ENCODE results near the gene ZNF652.
"Not testable (repeated sequence)": the region's sequence is repeated elsewhere in the genome, so short reads cannot be mapped to it uniquely, and the experiment has no call there.

Gene ZNF652

GRCh38 chr17:49361902-49362722 is at the start of gene ZNF652:
Gene ZNF652, minus strand, starts transcription at chr17:49362250. Its CDS starts 44,525 bp downstream, at chr17:49317725.
- in situ Hi-C loops (cut with MboI; ENCODE audit: low sequenced_read_pairs), result no loop called here

GRCh38 chr17:49409066-49409465 is 47.0 kb upstream of the ZNF652 start:
- in situ Hi-C loops (cut with MboI; ENCODE audit: low sequenced_read_pairs), result loop anchor here (25.0 kb wide), 1 partner anchor 278 kb away; the partner anchor contains the start of gene SPOP

- in situ Hi-C loops (cut with MboI; ENCODE audit: low sequenced_read_pairs), result loop anchor here (25.0 kb wide), 1 partner anchor 279 kb away; the partner anchor contains the start of gene SPOP
Measured at GRCh38 chr17:49407981-49408501, 46.0 kb upstream of the ZNF652 start.

GRCh38 chr17:49407086-49407485 is 45.0 kb upstream of the ZNF652 start:
- in situ Hi-C loops (cut with MboI; ENCODE audit: low sequenced_read_pairs), result loop anchor here (25.0 kb wide), 1 partner anchor 280 kb away; the partner anchor contains the start of gene SPOP

- in situ Hi-C loops (cut with MboI; ENCODE audit: low sequenced_read_pairs), result loop anchor here (25.0 kb wide), 1 partner anchor 281 kb away; the partner anchor contains the start of gene SPOP
Measured at GRCh38 chr17:49406421-49407061, 44.5 kb upstream of the ZNF652 start.

GRCh38 chr17:49404906-49405305 is 42.9 kb upstream of the ZNF652 start:
- in situ Hi-C loops (cut with MboI; ENCODE audit: low sequenced_read_pairs), result loop anchor here (25.0 kb wide), 1 partner anchor 282 kb away; the partner anchor contains the start of gene SPOP

GRCh38 chr17:49404361-49404760 is 42.3 kb upstream of the ZNF652 start:
- in situ Hi-C loops (cut with MboI; ENCODE audit: low sequenced_read_pairs), result loop anchor here (25.0 kb wide), 1 partner anchor 283 kb away; the partner anchor contains the start of gene SPOP

GRCh38 chr17:49403514-49404289 is 41.7 kb upstream of the ZNF652 start:
- in situ Hi-C loops (cut with MboI; ENCODE audit: low sequenced_read_pairs), result loop anchor here (25.0 kb wide), 1 partner anchor 284 kb away; the partner anchor contains the start of gene SPOP

- in situ Hi-C loops (cut with MboI; ENCODE audit: low sequenced_read_pairs), result loop anchor here (25.0 kb wide), 1 partner anchor 285 kb away; the partner anchor contains the start of gene SPOP
Measured at GRCh38 chr17:49402706-49403105, 40.7 kb upstream of the ZNF652 start.

GRCh38 chr17:49401971-49402611 is 40.0 kb upstream of the ZNF652 start:
- in situ Hi-C loops (cut with MboI; ENCODE audit: low sequenced_read_pairs), result loop anchor here (25.0 kb wide), 1 partner anchor 285 kb away; the partner anchor contains the start of gene SPOP

GRCh38 chr17:49399995-49400394 is 37.9 kb upstream of the ZNF652 start:
- in situ Hi-C loops (cut with MboI; ENCODE audit: low sequenced_read_pairs), result loop anchor here (25.0 kb wide), 1 partner anchor 287 kb away; the partner anchor contains the start of gene SPOP

GRCh38 chr17:49397586-49397985 is 35.5 kb upstream of the ZNF652 start:
- in situ Hi-C loops (cut with MboI; ENCODE audit: low sequenced_read_pairs), result no loop called here

- in situ Hi-C loops (cut with MboI; ENCODE audit: low sequenced_read_pairs), result no loop called here
Measured at GRCh38 chr17:49393491-49394255, 31.6 kb upstream of the ZNF652 start.

- in situ Hi-C loops (cut with MboI; ENCODE audit: low sequenced_read_pairs), result no loop called here
Measured at GRCh38 chr17:49390548-49391324, 28.7 kb upstream of the ZNF652 start.

GRCh38 chr17:49389514-49390347 is 27.7 kb upstream of the ZNF652 start:
- in situ Hi-C loops (cut with MboI; ENCODE audit: low sequenced_read_pairs), result not testable (repeated sequence)

GRCh38 chr17:49388692-49389513 is 26.9 kb upstream of the ZNF652 start:
- in situ Hi-C loops (cut with MboI; ENCODE audit: low sequenced_read_pairs), result no loop called here

GRCh38 chr17:49388290-49388640 is 26.2 kb upstream of the ZNF652 start:
- in situ Hi-C loops (cut with MboI; ENCODE audit: low sequenced_read_pairs), result no loop called here

All from HL-60/S4 (cell line).